GM12878 (cell line): ENCODE results near the gene SRRD. TPM values are rescaled to one million over a fixed set of nuclear protein-coding genes. Genes with fewer than 3 reads are reported as not detected.

ENCODE experiments used
- ATF7 ChIP-seq: fragments of 450-650 bp; IDR thresholded peaks from 2 replicates; pipeline ENCODE4 v1.6.1; 2016; ENCODE audit warnings: low read depth, mild to moderate bottlenecking
- BCL11A ChIP-seq: IDR thresholded peaks from 2 replicates; pipeline ENCODE4 v1.6.1; 2011; ENCODE audit warnings: low read depth, low read length
- CEBPZ ChIP-seq: fragments of 150-350 bp; IDR thresholded peaks from 2 replicates; pipeline ENCODE4 v1.6.1; 2016; ENCODE audit warnings: low read depth, low read length
- CREM ChIP-seq: IDR thresholded peaks from 2 replicates; pipeline ENCODE4 v1.6.1; 2014; ENCODE audit warnings: antibody characterized with exemption, low read depth
- EGR1 ChIP-seq, 2 experiments: IDR thresholded peaks; 1 replicate in 1 of 2; 2 replicates in 1 of 2; pipeline ENCODE4 v1.6.1; 2011 to 2012; ENCODE audit warnings: low read depth in 2 of 2, low read length in 2 of 2, borderline replicate concordance in 1 of 2, mild to moderate bottlenecking in 1 of 2, moderate library complexity in 1 of 2
- EP300 ChIP-seq, 2 experiments: fragments of 150-350 bp in 1 of 2; IDR thresholded peaks; 2 replicates each; pipeline ENCODE4 v1.6.1; 2011 to 2012; ENCODE audit warnings: low read depth in 2 of 2, low read length in 2 of 2, borderline replicate concordance in 1 of 2, improper control_type of control experiment in 1 of 2, inconsistent platforms in 1 of 2; ENCODE audit not compliant: control insufficient read depth in 1 of 2
- ETV6 ChIP-seq, 2 experiments: fragments of 450-650 bp in 1 of 2; IDR thresholded peaks in 1 of 2; conservative IDR thresholded peaks in 1 of 2; 2 replicates each; pipeline ENCODE4 v1.6.1; 2014; ENCODE audit warnings: antibody characterized with exemption in 1 of 2, borderline replicate concordance in 1 of 2, low read depth in 1 of 2, mild to moderate bottlenecking in 1 of 2, moderate library complexity in 1 of 2
- HCFC1 ChIP-seq: fragments of 150-350 bp; IDR thresholded peaks from 2 replicates; pipeline ENCODE4 v1.6.1; 2014; ENCODE audit warnings: low read length
- HSF1 ChIP-seq: fragments of 150-350 bp; IDR thresholded peaks from 2 replicates; pipeline ENCODE4 v1.6.1; 2014; ENCODE audit warnings: mild to moderate bottlenecking, low read depth, low read length
- MYC ChIP-seq: IDR thresholded peaks from 2 replicates; pipeline ENCODE4 v1.6.1; 2011; ENCODE audit warnings: mild to moderate bottlenecking, low read length, moderate library complexity, inconsistent platforms; ENCODE audit not compliant: insufficient read depth, insufficient replicate concordance, insufficient read length, severe bottlenecking
- NFYB ChIP-seq: IDR thresholded peaks from 2 replicates; pipeline ENCODE4 v1.6.1; 2011; ENCODE audit warnings: low read depth, mild to moderate bottlenecking, low read length, improper control_type of control experiment, moderate library complexity; ENCODE audit not compliant: insufficient read depth
- RCOR1 ChIP-seq: conservative IDR thresholded peaks from 2 replicates; pipeline ENCODE4 v1.6.1; 2012; ENCODE audit warnings: low read depth, low read length, improper control_type of control experiment
- SMAD5 ChIP-seq: IDR thresholded peaks from 2 replicates; pipeline ENCODE4 v1.6.1; 2016; ENCODE audit warnings: antibody characterized with exemption, low read depth
- STAT3 ChIP-seq: IDR thresholded peaks from 2 replicates; pipeline ENCODE4 v1.6.1; 2011; ENCODE audit warnings: low read depth, low read length, improper control_type of control experiment
- WRNIP1 ChIP-seq: IDR thresholded peaks from 2 replicates; pipeline ENCODE4 v1.6.1; 2011; ENCODE audit warnings: low read depth, low read length, improper control_type of control experiment, borderline replicate concordance
- ZNF384 ChIP-seq: IDR thresholded peaks from 2 replicates; pipeline ENCODE4 v1.6.1; 2012; ENCODE audit warnings: low read depth, mild to moderate bottlenecking, low read length, improper control_type of control experiment, borderline replicate concordance
- ZNF592 ChIP-seq: fragments of 450-650 bp; IDR thresholded peaks from 2 replicates; pipeline ENCODE4 v1.6.1; 2017; ENCODE audit warnings: mild to moderate bottlenecking, moderate library complexity
- polyA plus RNA-seq, 11 experiments: library from polyadenylated mRNA; depleted of rRNA in 4 of 11; unstranded in 6 of 11; stranded (reverse) in 5 of 11; fragments of >200 nt; fragmentation: Nextera tagmentation in 4 of 11; fragmentation: Illumina TruSeq in 1 of 11; extraction: Ambion mirVana in 4 of 11; extraction: Trizol in 1 of 11; gene quantifications; 1 replicate in 1 of 11; 2 replicates in 10 of 11; pipeline versions ENCODE4 v1.2.1 to v1.2.3, GENCODE V29; 2011 to 2016; ENCODE audit warnings: inconsistent platforms in 2 of 11, missing spikeins in 2 of 11, low read depth in 1 of 11
- total RNA-seq, 4 experiments: library from RNA; depleted of rRNA in 3 of 4; stranded (reverse); fragments of >200 nt in 3 of 4; fragmentation: Illumina TruSeq in 1 of 4; extraction: Trizol in 1 of 4; gene quantifications; 2 replicates each; pipeline versions ENCODE4 v1.2.1 to v1.2.3, GENCODE V29; 2013 to 2021

The SRRD gene
- total and polyA plus RNA-seq, 10 of the 15 experiments (the other 5 are each of a cell fraction or from before 2014, with no cell fraction given), result 4.1 to 50.6 (median 27.5) TPM

- TF ChIP-seq ZNF592, result peak; percentile 41; the same call in 1 of the 2 replicates
- peak; percentile 49 for TF ChIP-seq ATF7
- no peak for TF ChIP-seq SMAD5
- TF ChIP-seq EGR1 (IDR thresholded peaks at IDR 0.05; ENCODE audit: borderline replicate concordance in 1 of 2, low read depth in 2 of 2, low read length in 2 of 2), result 0 out of 3 replicates have a peak, but pooled peaks of 1 of the 2 experiments have one; percentile 9
- TF ChIP-seq MYC, result peak; percentile 33
- no peak for TF ChIP-seq WRNIP1
- TF ChIP-seq ZNF384, result no peak
- TF ChIP-seq RCOR1, result 0 out of 2 replicates have a peak, but pooled peaks have one; percentile 8
- TF ChIP-seq NFYB, result no peak
- TF ChIP-seq ETV6 (conservative IDR thresholded peaks at IDR 0.05 in 1 of 2, IDR thresholded peaks at IDR 0.05 in 1 of 2; ENCODE audit: borderline replicate concordance in 1 of 2, low read depth in 1 of 2), result no peak
- no peak for TF ChIP-seq HSF1
- no peak for TF ChIP-seq BCL11A
- TF ChIP-seq EP300 (IDR thresholded peaks at IDR 0.05; ENCODE audit: borderline replicate concordance in 1 of 2, control insufficient read depth in 1 of 2, low read depth in 2 of 2, low read length in 2 of 2), result peak; percentile 12 to 19; a peak in 1 of 4 replicates
- no peak for TF ChIP-seq STAT3
- peak; percentile 100 for TF ChIP-seq CREM
- no peak; the same call in 1 of the 2 replicates for TF ChIP-seq CEBPZ
- TF ChIP-seq HCFC1, result peak; percentile 87
Measured at GRCh38 chr22:26483439-26484359, at the start of gene SRRD, which contains the start of gene HPS4 (continued).
